HG03135 (cell line): Measurements from ENCODE around the gene KCNJ4.
"Not testable (repeated sequence)": the region's sequence is repeated elsewhere in the genome, so short reads cannot be mapped to it uniquely, and the experiment has no call there.

Source experiments
- ATAC-seq: cut with Tn5 transposase; IDR thresholded peaks from one replicate; pipeline ENCODE4 v1.9.1; 2021; ENCODE audit warnings: mild to moderate bottlenecking, moderate library complexity; ENCODE audit not compliant: unreplicated experiment

The KCNJ4 gene

DNA sequence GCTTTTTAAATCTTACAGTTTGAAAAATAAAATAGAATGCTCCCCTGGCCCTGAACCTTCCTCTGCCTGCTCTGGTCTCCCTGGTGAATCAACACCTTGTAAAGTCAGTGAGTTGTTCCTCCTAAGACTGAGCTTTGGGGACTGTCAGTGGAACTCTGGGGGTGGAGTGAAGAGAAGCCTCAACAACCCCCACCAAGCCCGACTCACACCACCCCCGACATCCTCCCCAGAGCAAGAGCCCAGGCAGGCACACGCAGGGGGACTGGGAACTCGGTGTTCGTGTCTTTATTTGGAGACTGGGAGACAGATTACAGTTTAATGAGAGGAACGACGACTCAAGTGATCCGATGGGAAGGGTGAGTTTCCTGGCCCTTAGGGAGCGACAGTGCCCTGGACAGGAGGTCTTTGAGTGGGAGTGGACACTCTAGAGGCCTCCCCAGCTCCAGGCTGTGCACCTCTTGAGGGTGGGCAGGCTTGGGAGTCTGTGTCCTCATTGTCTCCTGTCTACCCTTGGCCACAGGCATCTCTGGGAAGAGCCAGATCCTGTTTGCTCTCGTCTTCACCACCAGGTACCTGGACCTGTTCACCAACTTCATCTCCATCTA lies 19.1 kb upstream of the KCNJ4 start:
- no peak for ATAC-seq

- no peak for ATAC-seq
These were observed 16.2 kb upstream of the KCNJ4 start for GRCh38 chr22:38471237-38471636.

- not testable (repeated sequence) for ATAC-seq
These were observed 15.2 kb upstream of the KCNJ4 start for GRCh38 chr22:38470179-38470578.

- no peak for ATAC-seq
These were observed 14.3 kb upstream of the KCNJ4 start for GRCh38 chr22:38469306-38469781.

DNA sequence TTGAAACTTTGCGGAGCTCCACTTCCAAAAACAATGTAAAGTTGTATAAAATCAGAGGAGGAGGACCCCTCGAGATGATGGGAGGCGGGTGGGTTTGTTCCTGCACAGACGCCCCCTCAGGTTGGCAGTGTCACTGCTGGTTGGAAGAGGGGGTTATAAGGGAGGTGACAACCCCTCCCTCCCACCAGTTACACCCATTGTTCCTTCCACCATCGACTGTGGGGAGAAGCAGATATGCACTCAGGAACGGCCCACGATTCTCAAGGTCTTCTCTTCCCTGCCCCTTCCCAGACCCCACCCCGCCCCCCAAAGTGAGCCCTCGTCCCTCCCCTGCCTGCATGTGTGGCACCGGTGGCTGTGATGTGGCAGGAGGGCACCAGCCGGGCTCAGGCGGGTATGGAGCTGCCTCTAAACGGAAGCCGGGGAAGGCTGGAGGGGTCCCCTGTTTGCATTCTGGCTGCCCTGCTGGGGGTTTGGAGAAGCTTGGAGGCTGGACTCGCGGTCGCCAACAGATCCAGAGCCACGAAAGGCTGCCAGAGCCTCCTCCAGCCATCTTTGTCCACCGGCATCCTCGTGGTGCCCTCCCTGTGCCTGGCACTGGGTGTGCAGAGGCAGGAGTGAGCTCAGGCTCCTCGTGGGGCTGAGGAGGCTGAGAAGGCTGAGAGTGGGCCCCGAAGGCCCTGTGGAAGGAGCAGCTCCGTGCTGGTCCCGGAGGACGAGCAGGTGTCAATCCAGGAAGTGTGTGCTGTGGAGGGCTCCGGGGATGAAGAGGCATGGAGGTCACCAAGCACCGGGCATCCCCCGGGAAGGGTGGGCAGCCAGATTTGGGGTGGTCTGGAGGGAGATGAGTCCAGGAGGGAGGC lies 13.7 kb upstream of the KCNJ4 start:
- ATAC-seq = no peak

DNA sequence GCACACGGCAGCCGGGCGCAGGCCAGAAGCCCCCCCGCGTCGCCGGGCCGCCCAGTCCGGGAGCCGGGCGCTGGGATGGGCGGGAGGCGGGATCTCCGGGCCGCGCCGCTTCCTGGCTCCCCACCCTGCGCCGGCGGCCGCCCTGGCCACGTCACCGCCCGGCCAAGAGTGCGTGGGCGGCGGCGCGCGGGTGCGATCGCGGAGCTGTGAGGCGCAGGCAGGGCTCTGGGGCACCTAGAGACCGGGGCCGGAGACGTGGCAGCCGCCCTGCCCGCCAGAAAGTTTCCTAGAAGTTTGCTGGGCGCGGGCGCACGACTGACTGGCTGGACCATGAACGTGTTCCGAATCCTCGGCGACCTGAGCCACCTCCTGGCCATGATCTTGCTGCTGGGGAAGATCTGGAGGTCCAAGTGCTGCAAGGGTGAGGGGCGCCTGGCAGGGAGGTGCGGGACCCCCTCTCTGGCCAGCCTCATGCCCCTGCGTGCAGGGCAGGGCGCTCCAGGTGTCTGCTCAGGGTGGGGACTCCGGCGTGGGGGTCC lies 13.0 kb upstream of the KCNJ4 start, which contains the start of gene KDELR3:
Gene KDELR3 (plus strand): TSS at position 193 of the 539 bp plus-strand sequence. CDS start 138 bp downstream, at position 331.
- ATAC-seq = no peak

DNA sequence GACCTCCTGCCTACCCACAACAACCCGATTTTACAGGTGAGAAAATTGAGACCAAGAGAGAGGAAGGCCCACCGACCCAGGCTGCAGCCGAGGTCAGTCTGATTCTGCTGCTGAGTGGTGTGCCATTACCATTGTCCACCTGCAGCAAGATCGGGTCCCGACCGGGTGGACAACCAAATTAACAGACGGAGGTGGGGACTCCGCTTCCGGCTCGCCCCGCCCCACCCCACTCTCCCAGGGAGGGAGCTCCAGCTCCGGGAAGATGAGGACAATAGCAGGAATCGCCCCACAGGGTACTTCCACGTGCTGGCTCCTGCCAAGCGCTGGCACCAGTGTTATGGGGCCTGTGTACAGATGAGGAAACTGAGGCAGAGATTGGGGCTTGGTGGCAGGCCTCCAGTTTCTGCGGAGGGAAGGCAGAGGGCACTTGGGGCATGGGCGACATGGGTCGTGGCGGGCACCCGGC lies 12.5 kb upstream of the KCNJ4 start:
- no peak for ATAC-seq

DNA sequence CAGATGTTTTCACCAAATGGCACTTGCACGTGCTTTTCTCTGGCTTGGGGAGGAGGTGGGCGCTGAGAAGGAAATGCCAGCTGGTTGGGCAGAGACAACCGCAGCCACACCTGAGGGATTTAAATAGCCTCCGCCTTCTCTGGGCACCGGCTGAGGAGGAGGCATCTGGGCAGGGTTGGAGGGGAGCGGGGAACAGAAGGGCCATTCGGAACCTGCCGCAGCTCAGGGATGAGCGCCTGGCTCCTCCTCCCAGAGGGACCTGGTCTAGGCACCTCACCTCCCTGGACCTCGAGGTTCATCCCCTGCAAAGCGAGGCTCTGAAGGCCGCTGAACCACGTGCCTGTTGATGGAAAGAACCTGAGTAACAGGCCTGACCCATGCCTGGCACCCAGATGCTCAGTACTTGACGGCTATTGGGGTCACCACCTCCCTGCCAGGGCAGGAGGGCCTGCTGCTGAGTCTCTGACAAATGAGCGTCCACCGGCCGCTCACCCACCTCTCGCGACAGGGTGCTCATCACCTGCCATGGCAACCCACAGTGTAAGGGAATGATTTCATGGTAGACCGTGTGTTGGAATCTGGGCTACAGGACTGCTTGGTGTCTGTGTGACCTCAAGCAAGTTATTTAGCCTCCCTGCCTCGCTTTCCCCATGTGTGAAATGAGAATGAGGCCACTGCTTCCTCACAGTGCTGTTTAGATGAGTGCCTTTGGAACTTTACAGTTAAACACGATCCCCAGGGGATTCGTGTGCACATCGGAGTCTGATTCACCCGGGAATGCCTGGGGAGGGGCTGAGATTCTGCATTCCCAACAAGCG lies 10.9 kb upstream of the KCNJ4 start:
- ATAC-seq = no peak

GRCh38 chr22:38464992-38465672 lies 10.1 kb upstream of the KCNJ4 start:
- no peak for ATAC-seq

- ATAC-seq = no peak
These were observed 8.2 kb upstream of the KCNJ4 start for GRCh38 chr22:38462960-38463784.

DNA sequence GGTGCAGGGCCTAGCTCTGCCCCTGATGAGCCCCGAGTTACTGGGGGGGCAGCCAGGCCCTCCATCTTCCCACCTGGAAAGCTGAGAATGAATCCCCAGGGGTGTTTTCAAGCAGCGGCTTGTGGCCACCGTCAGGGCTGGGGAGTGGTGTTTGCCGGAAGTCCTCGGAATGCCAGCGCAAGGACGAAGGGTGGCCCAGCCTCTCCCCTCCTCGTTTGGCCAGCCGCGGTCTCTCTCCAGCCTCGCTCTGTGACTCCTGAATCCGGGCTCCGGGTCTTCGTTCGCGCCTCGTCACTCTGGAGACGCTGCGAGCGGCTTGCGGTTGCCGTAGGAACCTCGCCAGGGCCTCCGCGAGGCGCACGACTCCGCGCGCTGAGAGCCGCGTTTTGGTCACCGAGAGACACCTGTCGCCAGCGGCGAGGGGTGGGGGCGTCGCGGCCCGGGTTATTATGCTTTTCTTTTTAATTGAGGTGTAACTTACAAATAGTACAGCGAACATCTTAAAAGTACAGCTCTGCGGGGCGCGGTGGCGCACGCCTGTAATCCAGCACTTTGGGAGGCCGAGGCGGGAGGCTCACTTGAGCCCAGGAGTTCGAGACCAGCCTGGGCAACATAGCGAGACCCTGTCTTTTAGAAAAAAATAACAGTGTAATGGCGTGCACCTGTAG lies 6.5 kb upstream of the KCNJ4 start:
- no peak for ATAC-seq

- no peak for ATAC-seq
These were observed 6.0 kb upstream of the KCNJ4 start for GRCh38 chr22:38461057-38461413.

GRCh38 chr22:38460426-38460840 lies 5.4 kb upstream of the KCNJ4 start:
- no peak for ATAC-seq

- ATAC-seq = no peak
These were observed 2.1 kb upstream of the KCNJ4 start for GRCh38 chr22:38456841-38457699.

- ATAC-seq = no peak
These were observed 1.4 kb upstream of the KCNJ4 start for GRCh38 chr22:38456272-38456835.

DNA sequence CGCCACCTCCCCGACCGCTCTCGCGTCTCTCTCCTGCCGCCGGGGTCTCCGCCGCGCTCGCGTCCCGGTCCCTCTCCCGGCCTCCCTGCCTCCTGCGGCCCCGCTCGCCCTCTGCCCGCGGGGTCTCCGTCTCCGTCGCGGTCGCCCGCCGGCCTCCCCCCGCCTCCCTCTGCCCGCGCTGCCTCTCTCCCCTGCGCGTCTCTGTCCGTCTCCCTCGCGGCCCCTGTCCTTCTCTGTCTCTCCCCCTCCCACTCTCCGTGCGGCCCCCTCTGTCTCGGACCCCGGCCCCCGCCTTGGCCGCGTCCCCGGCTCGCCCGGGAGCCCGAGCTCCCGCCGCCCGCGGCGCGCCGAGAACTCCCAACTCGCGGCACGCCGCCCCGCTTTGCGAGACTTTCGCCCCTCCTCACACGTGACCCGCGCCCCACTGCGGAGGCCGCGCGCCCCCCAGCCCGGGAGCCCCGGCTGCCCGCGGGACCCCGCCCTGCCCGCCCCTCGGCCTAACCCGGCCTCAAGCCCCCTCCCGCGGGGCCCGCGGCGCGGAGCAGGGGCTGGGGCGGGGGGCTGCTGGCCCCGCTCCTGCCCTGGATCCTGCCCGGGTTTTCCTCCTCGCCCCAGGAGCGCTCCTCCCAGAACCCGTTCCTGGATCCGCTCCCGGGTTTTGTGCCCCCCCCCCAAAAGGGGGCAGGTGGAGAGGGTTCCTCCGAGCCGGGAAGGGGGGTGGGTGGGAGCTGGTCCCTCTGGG lies 702 bp upstream of the KCNJ4 start:
- no peak for ATAC-seq
